GM12874 (cell line): ENCODE data around the gene SOBP.

Experiments used
- TF ChIP-seq, protein P1 (sequence below): IDR thresholded peaks from 2 replicates; pipeline ENCODE4 v1.5.1; 2011; ENCODE audit warnings: low read depth, mild to moderate bottlenecking, control low read depth, low read length, moderate library complexity; ENCODE audit not compliant: insufficient read depth

SOBP gene

DNA sequence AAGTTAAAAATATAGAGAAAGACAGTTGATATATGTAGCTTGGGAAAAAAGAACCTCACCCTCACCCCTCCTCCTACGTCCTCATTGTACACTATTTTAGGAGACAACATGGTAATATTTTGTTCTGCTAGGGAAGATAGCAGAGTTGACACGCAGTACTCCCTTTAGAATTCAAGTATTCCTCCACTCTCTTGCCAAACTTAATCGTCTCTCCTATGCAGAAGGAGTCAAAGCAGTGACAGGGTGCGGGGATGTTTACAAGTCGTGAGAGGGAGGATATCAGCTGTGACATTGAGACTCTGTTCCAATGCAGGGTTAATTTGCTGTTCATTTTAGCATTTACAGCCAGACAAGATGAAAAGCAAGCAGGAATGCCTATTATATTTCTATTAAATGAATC lies 97.5 kb downstream of the SOBP start:
- TF ChIP-seq, protein P1, sequence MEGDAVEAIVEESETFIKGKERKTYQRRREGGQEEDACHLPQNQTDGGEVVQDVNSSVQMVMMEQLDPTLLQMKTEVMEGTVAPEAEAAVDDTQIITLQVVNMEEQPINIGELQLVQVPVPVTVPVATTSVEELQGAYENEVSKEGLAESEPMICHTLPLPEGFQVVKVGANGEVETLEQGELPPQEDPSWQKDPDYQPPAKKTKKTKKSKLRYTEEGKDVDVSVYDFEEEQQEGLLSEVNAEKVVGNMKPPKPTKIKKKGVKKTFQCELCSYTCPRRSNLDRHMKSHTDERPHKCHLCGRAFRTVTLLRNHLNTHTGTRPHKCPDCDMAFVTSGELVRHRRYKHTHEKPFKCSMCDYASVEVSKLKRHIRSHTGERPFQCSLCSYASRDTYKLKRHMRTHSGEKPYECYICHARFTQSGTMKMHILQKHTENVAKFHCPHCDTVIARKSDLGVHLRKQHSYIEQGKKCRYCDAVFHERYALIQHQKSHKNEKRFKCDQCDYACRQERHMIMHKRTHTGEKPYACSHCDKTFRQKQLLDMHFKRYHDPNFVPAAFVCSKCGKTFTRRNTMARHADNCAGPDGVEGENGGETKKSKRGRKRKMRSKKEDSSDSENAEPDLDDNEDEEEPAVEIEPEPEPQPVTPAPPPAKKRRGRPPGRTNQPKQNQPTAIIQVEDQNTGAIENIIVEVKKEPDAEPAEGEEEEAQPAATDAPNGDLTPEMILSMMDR = no peak

DNA sequence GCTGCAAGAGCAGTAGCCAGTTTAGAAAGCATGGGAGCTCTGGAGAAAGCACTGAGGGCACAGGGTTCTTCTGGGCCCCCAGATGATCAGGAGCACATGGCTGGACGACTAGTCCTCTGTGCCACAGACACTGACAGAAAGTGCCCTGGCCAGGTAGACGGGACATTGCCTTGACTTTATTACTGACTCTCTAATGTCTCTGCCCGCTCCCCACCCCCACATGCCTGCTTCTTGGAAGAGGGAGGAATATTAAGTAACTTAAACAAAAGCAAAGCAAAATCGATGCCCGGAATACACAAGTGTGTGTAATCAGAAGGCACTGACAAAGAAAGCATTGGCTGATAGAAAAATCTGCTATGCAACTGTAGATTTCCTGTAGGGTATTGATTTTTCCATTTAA lies 99.3 kb downstream of the SOBP start:
- TF ChIP-seq, protein P1 = no peak

DNA sequence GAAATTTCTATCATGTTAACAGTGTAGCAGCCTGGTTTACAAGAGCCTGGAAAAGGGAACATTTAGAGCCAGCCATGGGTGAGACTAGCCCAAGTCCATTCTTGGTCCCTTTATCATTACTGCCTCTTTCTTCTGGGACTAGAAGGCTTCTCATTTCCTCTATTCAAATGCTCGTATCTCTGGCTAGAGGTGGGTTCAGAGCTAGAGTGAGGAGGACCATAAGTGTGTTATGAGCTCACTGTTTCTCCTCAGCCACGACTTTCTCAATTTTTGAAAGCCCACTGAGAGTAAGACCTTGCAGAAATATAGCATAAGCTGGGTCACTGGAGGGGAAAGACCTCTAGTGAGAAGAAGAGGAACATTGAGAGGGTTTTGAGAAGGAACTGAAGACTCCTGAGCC lies 100.0 kb downstream of the SOBP start:
- TF ChIP-seq, protein P1 = no peak

DNA sequence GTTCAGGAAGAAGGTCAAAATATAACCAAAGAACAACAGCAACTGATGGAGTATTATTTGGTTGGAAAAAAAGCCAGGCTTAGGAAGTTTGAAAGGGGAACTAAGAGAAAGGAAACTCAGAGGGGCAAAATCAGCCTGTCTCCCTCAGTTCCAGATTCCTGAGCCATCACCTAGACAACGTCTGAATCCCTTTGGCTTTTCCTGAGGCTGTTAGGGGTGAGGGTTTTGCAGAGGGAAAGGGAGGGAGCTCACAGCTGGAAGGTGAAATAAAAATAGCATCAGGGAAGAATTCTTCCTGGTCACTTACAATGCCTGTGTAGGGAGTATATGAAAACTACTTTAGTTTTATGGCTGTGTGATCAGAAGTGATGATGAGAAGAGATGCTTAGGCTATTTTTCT lies 100.5 kb downstream of the SOBP start:
- TF ChIP-seq, protein P1 = no peak

DNA sequence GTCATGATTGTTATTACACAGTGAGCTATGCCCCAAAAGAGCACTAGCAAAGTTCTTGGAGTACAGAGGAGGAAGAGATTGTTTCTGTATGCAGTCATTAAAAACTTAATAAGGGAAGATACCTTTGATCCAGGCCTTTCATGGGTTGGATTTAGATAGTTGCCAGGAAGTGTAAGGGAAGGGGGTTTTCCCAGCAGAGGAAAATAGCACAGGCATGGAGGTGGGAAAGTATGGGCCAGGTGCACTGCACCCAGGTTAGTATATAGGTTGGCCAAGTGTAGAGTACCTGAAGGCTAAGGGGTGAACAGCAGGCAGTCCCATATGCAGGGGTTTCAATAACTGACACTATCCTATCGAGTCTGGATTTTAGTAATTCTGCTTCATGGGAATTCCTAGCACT lies 101.4 kb downstream of the SOBP start:
- TF ChIP-seq, protein P1 = no peak

DNA sequence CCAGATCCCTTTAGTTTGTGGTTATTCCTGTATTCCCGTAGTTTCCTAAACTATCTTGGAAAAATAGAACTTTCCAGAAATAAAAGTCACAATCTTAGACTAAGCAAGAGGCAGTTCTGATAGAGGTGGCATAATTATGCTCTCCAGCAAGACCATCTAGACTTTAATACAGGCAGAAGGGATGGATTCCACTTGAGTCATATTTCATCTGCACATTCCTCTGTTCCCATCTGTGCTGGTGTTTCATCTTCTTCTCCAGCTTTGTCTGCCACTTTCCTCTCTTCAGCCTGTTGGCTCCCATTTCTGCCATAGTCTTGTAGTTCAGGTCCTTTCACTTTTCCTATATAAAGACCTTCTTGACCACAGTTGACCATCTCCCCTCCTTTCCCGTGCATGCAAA lies 102.9 kb downstream of the SOBP start:
- TF ChIP-seq, protein P1 = no peak

DNA sequence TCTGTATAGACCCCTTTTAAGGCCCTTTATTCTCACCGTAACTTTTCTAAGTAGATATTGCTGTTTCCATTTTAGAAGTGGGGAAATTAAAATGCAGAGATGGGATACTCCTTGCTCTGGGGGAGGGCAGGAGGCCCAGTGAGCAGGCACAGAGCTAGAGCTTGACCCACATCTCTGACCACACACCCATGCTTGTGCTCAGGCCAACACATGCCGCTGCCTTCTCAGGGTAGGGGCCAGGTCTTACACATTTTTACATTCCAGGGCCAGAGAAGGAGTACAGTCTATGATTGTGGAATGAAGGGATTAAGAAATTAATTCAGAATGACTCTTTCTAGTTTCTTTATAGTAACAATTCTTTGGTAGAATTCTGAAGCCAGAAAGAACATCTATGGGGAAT lies 104.8 kb downstream of the SOBP start:
- TF ChIP-seq, protein P1 = no peak

DNA sequence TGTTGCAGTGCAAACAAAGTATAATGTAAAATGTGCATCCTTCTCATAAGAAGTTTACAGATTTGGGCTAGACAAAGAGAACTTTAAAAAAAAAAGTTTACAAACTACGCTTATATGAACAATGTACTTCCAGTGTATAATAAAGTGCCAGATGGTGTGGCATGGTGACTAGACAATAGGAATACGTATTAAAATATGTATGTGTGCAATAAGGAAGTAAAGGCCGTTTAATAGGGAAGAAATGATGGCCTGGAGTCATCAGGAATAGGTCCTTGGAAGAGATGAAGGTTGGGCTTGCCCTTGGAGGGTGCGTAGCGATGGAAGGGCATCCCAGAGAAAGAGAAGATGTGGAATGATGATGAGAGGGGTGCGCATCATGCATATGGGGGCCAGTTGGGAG lies 108.2 kb downstream of the SOBP start:
- TF ChIP-seq, protein P1 = no peak
